Measurements from ENCODE around the gene KRTAP1-4.

DNA sequence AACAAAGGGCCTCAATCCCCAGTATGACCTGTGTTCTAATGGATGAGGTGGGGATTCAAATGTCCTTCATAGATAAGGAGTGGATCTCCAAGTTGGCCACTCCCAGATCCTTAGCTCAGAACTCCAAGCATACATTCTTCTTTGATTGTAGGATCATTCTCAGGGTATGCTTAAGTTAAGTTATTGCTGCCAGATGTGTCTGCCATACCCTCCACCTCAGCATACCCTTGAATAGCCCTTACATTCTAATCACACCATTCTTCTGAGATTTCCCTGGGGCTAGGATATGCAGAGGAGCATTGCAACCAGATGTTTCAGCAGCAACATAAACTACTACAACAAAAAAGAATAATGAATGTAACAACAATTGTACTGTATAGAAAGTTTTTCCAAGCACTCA is 37.3 kb upstream of the KRTAP1-4 start:
- no peak for TF ChIP-seq EP300 (IDR thresholded peaks at IDR 0.05)
- no peak for TF ChIP-seq POLR2A (IDR thresholded peaks at IDR 0.05)

Measured in stomach (tissue), 4 donors.